Superior temporal gyrus (tissue), 1 donor: ENCODE measurements around the gene PROX2.

ENCODE experiments used
- DNase-seq: peaks from one replicate; pipeline ENCODE4 v3.0.0-alpha.2; 2016; ENCODE audit errors: extremely low spot score

The PROX2 gene, protein sequence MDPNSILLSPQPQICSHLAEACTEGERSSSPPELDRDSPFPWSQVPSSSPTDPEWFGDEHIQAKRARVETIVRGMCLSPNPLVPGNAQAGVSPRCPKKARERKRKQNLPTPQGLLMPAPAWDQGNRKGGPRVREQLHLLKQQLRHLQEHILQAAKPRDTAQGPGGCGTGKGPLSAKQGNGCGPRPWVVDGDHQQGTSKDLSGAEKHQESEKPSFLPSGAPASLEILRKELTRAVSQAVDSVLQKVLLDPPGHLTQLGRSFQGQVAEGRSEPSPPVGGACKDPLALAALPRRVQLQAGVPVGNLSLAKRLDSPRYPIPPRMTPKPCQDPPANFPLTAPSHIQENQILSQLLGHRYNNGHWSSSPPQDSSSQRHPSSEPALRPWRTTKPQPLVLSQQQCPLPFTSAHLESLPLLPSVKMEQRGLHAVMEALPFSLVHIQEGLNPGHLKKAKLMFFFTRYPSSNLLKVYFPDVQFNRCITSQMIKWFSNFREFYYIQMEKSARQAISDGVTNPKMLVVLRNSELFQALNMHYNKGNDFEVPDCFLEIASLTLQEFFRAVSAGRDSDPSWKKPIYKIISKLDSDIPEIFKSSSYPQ

DNA sequence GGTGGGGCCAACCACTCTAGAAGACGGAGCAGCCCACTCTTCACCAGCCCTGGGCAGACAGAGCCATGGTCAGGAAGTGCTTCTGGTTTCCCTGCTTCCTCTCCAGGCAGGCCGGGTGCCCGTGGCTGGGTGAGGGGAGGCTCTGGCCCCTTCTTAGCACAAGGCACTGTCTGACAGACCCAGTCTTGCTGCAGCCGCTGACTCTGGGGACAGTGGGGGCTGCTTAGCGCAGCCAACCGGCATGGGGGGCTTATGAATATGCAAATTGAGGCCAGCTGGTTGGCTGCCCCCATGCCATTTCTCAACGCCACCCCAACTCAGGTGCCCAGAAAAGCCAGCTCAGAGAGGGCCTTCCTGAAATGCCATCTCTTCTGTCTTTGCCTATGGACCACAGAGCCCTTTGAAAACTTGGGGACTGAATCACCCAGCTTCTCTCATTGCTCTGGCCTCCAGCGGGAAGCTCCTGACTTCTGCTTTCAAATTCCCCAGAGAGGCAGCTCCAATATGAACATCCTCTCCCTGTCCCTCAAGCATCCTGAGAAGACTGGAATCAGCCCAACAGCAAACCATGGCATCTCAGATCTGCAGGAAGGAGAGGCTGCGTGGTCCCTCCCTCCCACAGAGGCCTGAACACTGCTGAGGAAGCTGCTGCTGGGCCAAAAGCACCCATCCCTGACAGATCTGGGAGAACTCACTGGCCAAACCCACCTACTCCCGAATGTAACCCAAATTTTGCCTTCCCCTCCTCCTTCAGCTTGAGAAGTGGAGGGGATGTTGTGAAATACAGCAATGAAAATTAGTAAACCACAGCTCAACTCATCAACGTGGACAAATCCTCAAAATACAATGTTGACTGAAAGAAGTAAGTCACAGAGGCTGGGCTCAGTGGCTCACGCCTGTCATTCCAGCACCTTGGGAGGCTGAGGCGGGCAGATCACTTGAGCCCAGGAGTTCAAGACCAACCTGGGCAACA, at the start of gene PROX2:
TSS of gene PROX2 (minus strand) at position 205 of the 973 bp plus-strand sequence. CDS start 12,311 bp downstream, outside the sequence.
- no peak for DNase-seq

DNA sequence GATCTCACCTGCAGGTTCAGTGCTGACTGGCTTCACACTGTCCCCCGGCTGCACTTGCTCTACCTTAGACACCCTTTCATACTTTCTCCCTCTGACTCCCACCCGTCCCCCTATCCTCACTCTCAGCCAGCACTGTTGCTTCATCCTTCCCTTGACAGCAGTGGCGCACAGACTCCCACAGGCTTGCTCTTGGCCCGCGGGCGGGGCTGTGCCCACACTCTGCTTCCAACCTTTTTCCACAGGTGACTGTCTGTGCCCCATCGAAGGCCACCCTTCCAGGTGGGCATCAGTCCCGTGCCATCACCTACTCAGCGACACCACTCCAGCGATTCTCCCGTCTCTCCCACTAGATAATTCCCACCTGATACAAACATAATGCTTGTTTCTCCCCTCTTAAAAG, 48.1 kb upstream of the PROX2 start:
- no peak for DNase-seq

DNA sequence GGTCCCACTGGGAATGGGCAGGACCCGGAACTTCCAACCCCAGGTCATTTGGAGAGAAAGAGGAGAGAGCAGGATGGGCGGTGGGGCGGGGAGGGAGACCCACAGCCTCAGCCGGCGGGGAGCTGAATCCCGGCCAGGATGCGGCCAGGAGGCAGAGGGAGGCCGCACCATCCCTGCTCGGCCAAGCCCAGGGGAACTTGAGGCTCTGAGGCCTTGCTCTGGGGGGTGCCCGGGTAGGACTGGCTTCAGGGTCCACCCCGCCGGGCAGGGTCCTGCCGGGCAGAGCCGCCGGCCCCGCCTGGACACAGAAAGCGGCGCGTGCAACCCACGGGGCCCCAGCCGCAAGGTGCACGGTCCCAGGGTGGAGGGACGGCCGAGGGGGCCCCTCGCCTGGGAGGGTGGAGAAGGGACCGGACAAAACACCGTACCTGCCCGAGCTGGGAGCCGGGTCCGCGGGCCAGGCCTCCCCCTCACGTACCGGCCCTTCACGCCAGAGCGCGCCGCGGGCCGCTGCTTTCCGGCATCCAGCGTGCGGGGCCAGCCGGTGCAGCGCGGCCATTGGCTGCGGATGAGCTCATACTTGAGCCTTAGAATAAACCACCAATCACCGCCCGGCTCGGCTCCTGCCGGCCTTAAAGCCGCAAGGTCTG, 46.9 kb upstream of the PROX2 start, which contains the start of gene RPS6KL1:
TSS of gene RPS6KL1 (minus strand) at position 509 of the 650 bp plus-strand sequence. CDS start 1,719 bp downstream, outside the sequence.
- peak; percentile 94 for DNase-seq

DNA sequence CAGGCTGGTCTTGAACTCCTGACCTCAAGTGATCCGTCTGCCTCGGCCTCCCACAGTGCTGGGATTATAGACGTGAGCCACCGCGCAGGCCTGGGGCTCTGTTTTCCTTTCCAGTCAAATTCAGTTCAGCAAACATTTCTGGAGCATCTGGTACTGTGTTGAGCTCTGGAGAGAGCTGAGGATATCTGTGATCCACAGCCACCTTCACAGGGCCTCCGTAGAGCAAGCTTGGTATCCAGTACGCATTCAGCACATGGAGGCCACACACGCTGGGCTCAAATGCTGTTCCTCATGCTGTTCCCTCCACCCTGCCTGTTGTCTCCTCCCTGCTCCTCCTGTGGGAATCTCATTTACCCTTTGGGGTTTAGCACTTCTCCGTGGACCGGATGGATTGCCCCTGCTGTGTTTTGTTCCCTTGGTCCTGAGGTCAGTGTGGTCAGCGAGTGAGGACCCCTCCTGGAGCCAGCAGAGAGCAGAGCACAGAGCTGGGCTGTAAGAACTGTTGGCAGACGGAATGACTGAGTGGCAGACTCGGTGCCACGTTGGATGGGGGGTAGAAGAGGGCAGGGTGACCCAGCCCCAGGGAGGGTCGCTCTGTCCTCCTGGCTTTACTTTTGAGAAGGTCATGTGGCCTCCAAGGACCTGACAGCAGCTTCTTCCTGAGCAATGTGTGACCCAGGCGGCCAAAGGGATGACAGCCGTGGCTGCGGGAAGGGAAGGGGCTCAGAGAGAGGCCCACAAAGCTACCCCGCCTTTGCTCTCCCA, 46.2 kb upstream of the PROX2 start:
- no peak for DNase-seq

DNA sequence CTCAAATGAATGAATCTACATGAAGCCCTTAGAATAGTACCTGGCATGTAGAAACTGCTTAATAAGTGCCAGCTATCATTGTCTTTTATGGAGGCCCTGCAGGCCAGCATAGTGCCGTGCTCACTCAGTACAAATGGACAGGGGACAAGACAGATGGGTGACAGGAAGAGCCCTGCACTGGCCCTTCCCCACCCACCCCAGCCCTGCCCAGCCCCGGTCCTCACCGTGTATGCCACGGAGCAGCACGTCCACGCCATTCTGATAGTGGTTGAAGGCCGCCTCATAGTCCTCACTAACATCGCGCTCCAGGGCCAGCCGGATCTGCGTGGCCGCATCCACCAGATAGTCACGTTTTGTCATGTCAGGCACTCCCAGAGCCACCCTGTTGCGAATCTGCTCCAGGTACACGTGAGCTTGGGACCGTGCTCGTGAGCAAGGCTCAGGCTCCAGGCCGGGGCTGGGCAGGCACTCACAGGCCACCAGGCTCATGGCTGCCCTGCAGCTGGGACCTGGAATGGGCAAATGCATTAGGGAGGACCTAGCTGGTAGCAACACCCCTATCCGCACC, 45.2 kb upstream of the PROX2 start:
- no peak for DNase-seq

DNA sequence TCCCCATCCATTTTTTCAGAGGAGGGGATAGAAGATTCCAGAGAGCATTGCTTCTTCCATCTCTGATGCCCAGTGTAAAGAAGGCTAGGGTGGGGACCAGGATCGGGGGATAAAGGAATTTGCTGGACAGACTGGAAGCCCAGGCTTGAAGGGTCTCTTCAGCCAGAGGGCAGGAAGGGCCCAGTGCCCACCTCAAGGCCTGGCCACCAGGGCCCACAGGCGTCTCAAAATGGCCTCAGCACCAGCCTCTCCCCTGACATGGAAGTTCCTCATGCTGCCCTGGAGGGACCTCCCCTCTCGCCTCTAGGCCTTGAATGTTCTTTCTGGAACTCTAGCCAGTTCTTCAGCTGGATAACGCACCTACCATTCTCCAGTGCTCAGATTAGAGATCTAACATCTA, 44.3 kb upstream of the PROX2 start:
- no peak for DNase-seq

DNA sequence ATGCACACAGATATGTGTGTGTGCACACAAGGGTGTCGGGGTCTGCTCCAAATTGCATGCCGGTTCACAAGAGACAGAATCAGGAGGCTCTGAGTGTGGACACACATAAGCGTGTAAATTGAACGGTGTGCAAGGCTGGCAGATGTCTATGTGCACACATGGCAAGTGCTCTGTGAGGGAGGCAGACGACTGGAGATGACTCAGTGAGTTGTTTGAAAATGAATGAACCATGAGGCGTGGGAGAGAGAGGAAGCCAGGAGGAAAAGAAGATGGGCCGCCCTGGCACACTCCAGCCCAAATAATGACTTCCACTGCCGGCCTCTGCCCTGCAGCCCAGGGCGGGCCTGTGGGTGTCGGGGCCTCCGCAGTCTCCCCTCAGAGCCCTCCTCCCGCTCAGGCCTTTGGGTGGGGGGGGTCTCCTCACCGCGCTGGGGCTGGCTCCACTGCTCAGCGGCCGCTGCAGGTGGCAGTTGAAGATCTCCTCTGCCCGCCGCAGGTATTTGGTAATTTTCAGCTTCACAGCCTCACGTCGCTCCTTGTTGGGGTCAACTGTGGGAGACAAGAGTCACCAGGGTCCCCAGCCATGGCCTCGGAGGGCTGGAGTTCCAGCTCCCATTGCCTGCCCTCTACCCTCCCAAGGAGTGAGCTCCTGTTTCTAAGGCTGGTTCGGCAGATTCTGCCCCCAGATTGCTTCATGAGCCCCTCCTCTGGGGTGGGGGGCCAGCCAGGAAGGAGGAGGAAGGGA, 43.6 kb upstream of the PROX2 start:
- DNase-seq: no peak

DNA sequence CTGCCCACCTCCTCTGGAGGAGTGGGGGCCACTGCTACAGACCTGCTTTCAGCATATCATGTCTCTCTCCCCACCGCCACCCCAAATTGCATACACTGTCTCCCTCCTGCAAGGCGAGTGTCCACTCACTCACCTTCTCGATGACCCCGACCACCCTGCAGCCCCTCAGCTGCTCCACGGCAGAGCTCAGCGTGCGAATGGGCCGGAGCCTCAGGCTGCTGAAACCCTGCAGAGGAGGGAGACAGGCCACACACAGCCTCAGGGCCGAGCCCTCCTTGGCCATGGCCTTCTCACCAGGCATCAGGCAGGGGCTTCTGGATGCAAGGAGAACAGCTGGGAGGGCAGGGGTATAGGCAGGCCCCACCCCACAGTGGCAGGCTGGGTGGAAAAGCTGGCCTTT, 42.4 kb upstream of the PROX2 start:
- DNase-seq: no peak

DNA sequence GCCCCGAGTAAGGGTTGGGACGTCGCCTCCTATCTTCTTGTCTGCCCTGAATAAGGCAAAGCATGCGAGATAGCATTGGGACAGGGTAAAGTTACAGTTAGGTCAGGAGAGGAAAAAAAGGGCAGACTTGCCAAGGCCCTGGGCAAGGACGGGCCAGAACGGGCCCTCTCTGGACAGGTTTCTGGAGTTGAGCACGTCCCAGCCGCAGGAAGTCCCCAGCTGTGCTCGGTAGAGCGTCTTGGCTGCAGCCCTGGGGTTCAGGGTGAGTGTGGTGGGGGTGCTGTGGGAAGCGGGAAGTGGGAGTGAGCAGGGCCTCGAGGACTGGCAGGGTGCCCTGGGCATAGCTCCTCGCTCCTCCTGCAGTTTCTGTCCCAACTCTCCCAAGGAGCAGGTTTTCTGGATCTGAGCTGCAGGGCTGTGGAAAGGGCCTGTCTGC, 41.7 kb upstream of the PROX2 start:
- no peak for DNase-seq

DNA sequence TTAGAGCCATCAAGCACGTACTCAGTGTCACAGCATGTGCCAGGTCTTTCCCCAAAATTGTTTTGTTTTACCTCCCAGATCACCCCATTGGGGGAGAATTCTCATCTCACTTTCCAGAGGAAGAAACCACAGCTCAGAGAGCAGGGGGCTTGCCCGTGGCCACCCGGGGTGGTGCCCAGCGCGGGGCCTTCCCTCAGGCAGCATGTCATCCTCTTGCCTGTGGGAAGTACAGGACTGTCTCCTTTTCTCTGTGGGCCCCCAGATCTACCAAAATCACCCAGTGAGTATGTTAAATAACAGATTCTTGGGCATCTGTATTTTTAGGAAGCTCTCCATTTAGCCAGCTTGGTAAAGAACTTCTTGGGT, 41.2 kb upstream of the PROX2 start:
- DNase-seq: no peak

DNA sequence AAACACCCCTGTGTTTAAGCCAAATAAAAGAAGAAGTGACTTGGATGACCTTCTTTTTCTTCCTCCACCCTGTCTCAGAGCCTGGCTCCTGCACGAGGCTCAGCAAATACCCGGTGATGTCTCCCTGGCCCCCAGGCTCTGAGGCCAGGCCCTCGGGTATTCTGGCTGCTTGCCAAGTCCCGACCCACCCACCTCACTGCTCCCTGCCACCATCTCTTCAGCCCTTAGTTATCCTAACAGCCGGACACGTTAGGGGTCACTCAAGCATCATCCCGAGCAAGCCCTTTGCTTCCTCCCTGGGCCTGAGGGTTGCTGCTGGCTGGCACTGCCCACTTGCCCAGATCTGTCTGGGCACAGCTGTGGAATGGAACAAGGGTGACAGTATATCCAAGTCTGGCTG, 39.9 kb upstream of the PROX2 start:
- DNase-seq: no peak

DNA sequence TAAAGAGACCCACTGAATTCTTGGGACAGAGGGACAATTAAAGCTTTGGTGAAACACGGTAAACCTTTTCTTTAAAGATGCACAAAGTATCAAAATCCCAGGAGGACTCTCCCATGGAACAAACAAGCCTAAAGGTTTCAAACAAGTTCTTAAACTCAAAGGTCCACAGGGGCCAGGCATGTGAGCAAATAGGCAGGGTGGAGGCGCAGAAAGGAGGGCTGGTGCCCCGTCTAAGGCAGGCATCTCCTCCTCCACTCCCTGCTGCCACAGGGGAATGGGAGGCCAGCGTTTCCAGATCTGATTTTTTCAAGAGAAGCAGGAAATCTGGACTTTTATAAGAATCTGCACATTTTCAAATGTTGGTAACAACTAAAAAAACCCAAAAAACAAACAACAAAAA, 39.5 kb upstream of the PROX2 start:
- DNase-seq: no peak

DNA sequence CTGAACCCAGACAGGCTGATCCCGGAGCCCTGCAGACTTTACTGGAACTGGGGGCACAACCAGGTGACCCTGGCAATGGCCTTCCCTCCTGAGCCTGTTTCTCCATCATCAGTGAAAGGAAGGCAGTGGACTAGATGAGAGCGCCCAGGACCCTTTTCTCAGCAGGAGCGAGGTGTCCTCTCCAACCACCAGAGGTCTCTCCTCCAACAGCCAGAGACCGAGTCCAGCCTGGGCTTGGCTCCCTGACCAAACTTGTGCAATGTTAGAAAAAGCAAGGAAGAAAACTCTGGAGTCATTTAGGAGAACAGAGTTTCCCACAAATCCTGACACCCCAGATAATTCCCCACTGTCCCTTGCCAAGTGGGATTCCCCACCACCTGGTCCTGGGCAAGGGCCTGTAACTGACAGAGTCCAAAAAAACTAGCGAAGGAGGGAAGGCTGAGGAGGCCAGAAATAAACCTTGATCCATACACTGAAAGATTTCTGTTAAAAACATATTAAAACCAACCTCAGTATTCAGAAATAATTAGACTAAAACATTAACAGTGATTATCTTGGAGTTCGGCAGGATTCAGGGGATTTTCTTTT, 38.1 kb upstream of the PROX2 start:
- DNase-seq: peak; percentile 82

DNA sequence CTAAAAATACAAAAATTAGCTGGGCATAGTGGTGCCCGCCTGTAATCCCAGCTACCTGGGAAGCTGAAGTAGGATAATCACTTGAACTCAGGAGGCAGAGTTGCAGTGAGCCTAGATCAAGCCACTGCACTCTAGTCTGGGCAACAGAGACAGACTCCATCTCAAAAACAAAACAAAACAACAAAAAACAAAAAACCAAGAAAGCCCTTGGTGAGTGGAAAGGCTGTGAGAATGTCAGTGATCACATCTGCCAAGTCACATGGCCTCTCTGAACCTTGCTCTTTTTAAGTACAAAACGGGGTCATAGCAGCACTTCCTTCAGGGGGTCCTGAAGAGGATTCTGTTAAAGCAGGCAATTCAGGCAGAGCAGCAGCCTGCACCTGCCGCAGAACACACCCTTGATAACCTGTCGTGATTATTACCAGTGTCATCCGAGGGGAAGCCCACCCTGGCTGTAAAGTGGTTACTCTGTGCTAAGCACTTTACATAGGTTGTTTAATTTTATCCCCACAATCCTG, 37.5 kb upstream of the PROX2 start:
- no peak for DNase-seq

DNA sequence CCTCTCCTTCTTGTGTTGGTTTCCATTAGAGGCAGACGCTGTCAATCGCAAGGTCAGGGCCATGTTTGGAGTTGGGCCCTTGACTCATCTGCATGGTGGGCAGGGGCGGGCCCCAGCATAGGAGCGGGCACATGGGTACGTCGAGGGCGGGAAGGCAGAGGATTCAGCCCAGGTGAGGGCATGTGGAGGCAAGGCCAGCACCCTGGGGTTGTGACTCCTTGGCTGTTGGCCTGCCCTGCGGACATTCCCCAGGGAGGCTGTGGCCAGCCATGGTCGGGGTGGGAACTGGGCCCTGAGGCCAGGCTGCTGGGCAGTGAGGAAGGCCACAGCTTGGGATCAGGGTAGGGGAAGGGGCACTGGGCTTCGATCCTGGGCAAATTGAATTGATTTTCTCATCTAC, 36.9 kb upstream of the PROX2 start:
- DNase-seq: no peak

DNA sequence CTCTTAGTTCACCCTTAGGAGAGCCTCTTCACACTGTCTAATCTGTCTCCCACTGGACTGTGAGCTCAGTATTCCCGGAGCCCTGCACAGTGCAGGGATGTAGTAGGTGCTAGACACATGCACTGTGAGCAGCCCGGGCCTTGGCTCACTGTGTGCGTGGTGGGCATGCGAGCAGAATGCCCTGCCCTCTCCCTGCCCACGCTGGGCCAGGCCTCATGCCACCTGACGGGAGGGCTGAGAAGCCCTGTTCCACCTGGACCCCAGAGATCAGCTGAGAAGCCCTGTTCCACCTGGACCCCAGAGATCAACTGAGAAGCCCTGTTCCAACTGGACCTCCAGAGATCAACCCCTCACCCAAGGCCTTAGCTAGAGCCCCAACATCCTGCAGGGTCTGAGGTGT, 36.2 kb upstream of the PROX2 start:
- DNase-seq: no peak

DNA sequence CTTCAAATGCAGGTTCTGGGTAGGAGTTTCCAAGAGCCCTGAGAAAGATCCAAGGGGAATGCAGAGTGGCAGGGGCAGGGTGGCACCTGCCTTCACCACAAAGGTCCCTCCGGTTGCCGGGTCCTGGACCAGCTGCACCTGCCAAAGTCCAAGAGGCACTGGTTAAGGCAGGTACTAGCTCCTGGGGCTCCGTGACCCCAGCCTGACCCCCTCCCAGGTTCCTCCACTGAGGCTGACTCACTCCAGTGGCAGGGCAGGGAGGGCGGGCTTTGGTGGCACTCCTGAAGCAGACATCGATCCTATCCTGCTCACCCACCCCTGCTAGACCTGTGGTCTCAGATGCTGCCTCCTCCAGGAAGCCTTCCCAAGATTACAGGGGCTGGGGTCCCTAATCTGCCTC, 35.8 kb upstream of the PROX2 start:
- DNase-seq: no peak

DNA sequence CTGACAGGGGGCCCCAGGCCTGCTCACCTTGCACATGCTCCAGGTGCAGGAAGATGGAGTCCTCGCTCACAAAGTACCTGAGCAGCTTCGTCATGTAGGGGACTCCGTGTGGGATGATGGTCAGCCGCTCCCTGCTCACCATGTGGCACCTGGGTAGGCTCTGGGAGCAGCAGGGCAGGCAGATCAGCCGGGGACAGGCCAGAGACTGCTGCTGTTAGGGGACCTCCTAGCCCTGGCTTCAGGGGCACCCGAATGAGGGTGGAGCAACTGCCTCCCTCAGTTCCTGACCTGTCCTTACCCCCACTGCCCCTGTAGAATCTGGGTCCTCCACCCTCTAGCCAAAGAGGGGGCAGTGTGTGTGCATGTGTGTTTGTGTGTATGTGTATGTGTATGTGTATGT, 35.3 kb upstream of the PROX2 start:
- DNase-seq: no peak

DNA sequence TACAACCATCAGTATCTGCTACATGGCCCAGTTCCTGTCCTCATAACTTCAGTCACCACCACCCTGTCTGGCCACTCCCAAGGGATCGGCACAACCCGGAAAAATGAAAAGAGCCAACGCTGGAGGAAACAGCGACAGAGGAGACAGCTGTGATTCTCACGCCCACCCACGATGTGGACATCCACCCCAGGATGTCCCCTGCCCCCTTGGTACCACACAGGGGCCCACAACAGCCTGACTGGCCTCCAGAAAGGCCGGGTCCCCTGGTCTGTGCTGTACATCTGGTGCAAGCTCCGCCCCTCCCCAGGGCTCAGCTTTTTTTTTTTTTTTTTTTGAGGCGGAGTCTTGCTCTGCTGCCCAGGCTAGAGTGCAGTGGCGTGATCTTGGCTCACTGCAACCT, 34.6 kb upstream of the PROX2 start:
- DNase-seq: no peak
